Measurements from ENCODE around the gene DDX47.

- TF ChIP-seq POLR2A (IDR thresholded peaks at IDR 0.05) (no peak), CTCF (IDR thresholded peaks at IDR 0.05) (no peak)
Measured at GRCh38 chr12:12822886-12823285, 9.7 kb downstream of the DDX47 start.
